Stimulated activated naive CD8-positive, alpha-beta T cell treated with anti-CD3 and anti-CD28 coated beads, Interleukin-15, Interleukin-2, amounts not matched to agents 100 ng/mL and 50 ng/mL, for 24 hours (primary cell): ENCODE results near the gene KCNK18.
A peak's percentile ranks its signal among the peaks of the same experiment; 100 is the strongest.
"Not testable (repeated sequence)": the region's sequence is repeated elsewhere in the genome, so short reads cannot be mapped to it uniquely, and the experiment has no call there.

ENCODE experiments used
- H3K27ac Mint-ChIP-seq: one replicate; pipeline ENCODE4 v1.8.0; 2021; ENCODE audit warnings: mild to moderate bottlenecking, mixed read lengths
- H3K27me3 Mint-ChIP-seq: one replicate; pipeline ENCODE4 v1.8.0; 2021; ENCODE audit warnings: mixed read lengths
- H3K36me3 Mint-ChIP-seq: one replicate; pipeline ENCODE4 v1.8.0; 2021; ENCODE audit warnings: low read depth, mixed read lengths
- H3K4me1 Mint-ChIP-seq: one replicate; pipeline ENCODE4 v1.8.0; 2021; ENCODE audit warnings: low read depth, mixed read lengths
- H3K4me3 Mint-ChIP-seq: one replicate; pipeline ENCODE4 v1.8.0; 2021; ENCODE audit warnings: mild to moderate bottlenecking, mixed read lengths
- H3K9me3 Mint-ChIP-seq: one replicate; pipeline ENCODE4 v1.8.0; 2021; ENCODE audit warnings: mixed read lengths

The KCNK18 gene

GRCh38 chr10:117166418-117167345 is 30.6 kb upstream of the KCNK18 start:
- Mint-ChIP-seq H3K27me3 (peaks cover 81% of the 10 kb centered on the region), H3K4me3 (no peak overlapping the region), H3K4me1 (peaks cover 44% of the 10 kb centered on the region), H3K36me3 (no peaks in the 10 kb centered on the region), H3K9me3 (no peaks in the 10 kb centered on the region), H3K27ac (no peak overlapping the region)

GRCh38 chr10:117167346-117167788 is 29.9 kb upstream of the KCNK18 start:
- Mint-ChIP-seq H3K4me3 (no peak overlapping the region), H3K27me3 (peaks cover 81% of the 10 kb centered on the region), H3K4me1 (peaks cover 40% of the 10 kb centered on the region), H3K9me3 (no peaks in the 10 kb centered on the region), H3K36me3 (no peaks in the 10 kb centered on the region), H3K27ac (no peak overlapping the region)

DNA sequence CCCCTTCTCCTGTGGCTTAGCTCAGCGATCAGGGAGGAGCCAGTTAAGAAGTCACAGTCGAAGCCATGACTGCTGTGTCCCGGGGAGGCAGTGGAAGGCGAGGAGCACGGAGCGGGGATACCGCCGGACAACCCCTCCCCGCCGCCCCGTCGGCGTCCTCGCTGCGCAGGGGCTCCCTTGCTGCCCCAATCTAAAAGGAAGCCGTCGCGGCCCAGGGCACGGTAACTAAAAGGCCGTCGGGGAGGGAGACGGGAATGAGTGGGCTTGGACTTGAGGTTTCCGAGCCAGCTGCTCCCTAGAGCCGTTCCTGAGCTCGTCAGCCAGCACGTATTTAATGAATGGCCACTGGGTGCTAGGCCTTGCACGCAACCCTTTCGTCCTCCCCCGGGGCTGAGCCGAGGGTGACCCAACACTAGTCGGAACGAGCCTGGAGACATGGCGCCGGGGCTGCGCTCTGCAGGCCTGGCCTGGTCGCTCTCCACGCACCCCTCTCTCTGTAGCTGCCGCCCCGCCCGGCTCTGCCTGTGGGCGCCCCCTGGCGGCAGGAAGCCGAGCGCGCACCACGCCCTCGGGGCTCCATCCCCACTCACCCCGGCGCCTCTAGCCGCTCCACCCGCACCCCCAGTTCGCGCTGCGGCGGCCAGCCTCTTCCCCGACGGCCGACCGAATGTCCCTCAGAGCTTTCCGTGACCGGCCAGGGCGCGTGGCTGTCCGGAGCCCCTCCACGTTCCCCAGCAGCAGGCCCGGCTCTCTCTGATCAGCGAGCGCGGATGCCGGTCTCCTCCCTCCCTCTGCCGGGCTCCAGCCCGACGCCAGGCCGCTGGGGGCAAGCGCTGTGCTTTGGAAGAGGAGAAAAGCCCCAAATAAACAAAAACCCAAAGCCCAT is 29.3 kb upstream of the KCNK18 start:
- no peak overlapping the region for H3K27ac Mint-ChIP-seq
- peaks cover 81% of the 10 kb centered on the region for H3K27me3 Mint-ChIP-seq
- peaks cover 37% of the 10 kb centered on the region for H3K4me1 Mint-ChIP-seq
- H3K36me3 Mint-ChIP-seq: no peaks in the 10 kb centered on the region
- H3K9me3 Mint-ChIP-seq: no peaks in the 10 kb centered on the region
- H3K4me3 Mint-ChIP-seq: peak overlapping the region; percentile 49

DNA sequence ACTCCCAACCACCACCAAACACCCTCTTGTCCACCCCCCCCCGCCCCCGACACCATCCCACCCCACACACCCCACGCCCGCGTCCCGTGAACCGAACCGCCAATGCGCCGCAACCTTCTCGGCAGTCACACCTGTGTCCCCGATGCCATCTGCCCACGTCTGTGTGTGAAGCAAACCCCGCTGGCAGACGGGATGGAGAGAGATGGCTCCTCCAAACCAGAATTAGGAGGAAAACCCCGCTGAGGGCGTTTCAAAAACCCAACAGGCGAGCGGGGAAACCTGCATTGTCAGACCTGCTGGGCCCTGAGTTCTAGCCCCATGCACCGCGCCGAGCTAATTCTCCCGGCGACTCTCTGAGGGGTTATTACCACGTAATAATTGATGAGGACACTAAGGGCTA is 28.6 kb upstream of the KCNK18 start:
- peaks cover 37% of the 10 kb centered on the region for H3K4me1 Mint-ChIP-seq
- H3K27ac Mint-ChIP-seq: no peak overlapping the region
- no peaks in the 10 kb centered on the region for H3K36me3 Mint-ChIP-seq
- H3K27me3 Mint-ChIP-seq: peaks cover 78% of the 10 kb centered on the region
- H3K4me3 Mint-ChIP-seq: no peak overlapping the region
- no peaks in the 10 kb centered on the region for H3K9me3 Mint-ChIP-seq

- peaks cover 34% of the 10 kb centered on the region for H3K4me1 Mint-ChIP-seq
- no peaks in the 10 kb centered on the region for H3K36me3 Mint-ChIP-seq
- H3K27me3 Mint-ChIP-seq: peaks cover 71% of the 10 kb centered on the region
- H3K27ac Mint-ChIP-seq: no peak overlapping the region
- H3K4me3 Mint-ChIP-seq: no peak overlapping the region
- no peaks in the 10 kb centered on the region for H3K9me3 Mint-ChIP-seq
These were observed 27.8 kb upstream of the KCNK18 start for GRCh38 chr10:117169480-117169879.

DNA sequence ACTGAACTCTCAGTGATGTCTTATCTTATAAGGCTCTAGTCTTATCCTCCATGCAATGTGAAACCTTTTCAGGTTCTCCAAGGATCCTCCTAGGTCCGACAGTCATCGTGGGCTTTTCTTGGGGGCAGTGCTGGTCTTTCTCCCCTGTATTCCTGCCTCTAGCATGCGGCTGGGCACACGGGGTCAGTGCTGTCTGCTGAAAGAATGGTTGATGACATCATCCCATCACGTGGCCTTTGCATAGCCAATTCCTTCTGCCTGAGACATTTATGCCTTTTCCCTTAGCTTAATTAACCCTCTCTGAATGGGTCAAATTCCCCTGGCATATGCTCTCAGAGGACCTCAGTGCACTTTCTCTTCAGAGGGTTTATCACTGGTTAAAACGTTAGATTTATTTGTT is 27.0 kb upstream of the KCNK18 start:
- Mint-ChIP-seq H3K27me3 (peaks cover 63% of the 10 kb centered on the region), H3K9me3 (no peaks in the 10 kb centered on the region), H3K36me3 (no peaks in the 10 kb centered on the region), H3K4me3 (no peak overlapping the region), H3K27ac (no peak overlapping the region), H3K4me1 (peaks cover 35% of the 10 kb centered on the region)

- H3K36me3 Mint-ChIP-seq: no peaks in the 10 kb centered on the region
- H3K4me3 Mint-ChIP-seq: peak overlapping the region; percentile 82
- no peaks in the 10 kb centered on the region for H3K9me3 Mint-ChIP-seq
- peaks cover 36% of the 10 kb centered on the region for H3K27me3 Mint-ChIP-seq
- peak overlapping the region; percentile 63 for H3K27ac Mint-ChIP-seq
- H3K4me1 Mint-ChIP-seq: peaks cover 19% of the 10 kb centered on the region
These were observed 22.7 kb upstream of the KCNK18 start for GRCh38 chr10:117174439-117175214.

- Mint-ChIP-seq H3K36me3 (no peaks in the 10 kb centered on the region), H3K4me1 (peaks cover 19% of the 10 kb centered on the region), H3K27me3 (peaks cover 35% of the 10 kb centered on the region), H3K27ac (peak overlapping the region; percentile 63), H3K4me3 (peak overlapping the region; percentile 82), H3K9me3 (no peaks in the 10 kb centered on the region)
These were observed 21.9 kb upstream of the KCNK18 start for GRCh38 chr10:117175215-117175900.

GRCh38 chr10:117175901-117176534 is 21.3 kb upstream of the KCNK18 start:
- H3K4me3 Mint-ChIP-seq: peak overlapping the region; percentile 82
- H3K4me1 Mint-ChIP-seq: peaks cover 19% of the 10 kb centered on the region
- peaks cover 35% of the 10 kb centered on the region for H3K27me3 Mint-ChIP-seq
- no peaks in the 10 kb centered on the region for H3K36me3 Mint-ChIP-seq
- no peaks in the 10 kb centered on the region for H3K9me3 Mint-ChIP-seq
- H3K27ac Mint-ChIP-seq: no peak overlapping the region

DNA sequence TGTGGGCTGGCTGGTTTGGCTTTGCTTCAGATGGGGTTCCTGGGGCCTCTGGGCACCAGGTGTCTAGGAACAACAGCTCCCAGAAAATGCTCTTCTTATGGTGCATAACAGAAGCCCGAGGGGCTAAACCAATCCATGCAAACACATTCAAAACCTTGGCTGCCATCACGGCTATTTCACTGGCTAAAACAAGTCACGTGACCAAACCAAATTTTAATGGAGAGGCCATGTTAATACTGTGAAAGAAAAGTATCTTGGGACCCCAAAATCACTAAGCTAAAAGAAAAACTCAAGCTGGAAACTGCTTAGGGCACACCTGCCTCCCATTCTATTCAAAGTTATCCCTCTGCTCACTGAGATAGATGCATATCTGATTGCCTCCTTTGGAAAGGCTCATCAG is 19.1 kb upstream of the KCNK18 start:
- no peaks in the 10 kb centered on the region for H3K36me3 Mint-ChIP-seq
- peaks cover 19% of the 10 kb centered on the region for H3K4me1 Mint-ChIP-seq
- H3K27me3 Mint-ChIP-seq: peaks cover 18% of the 10 kb centered on the region
- H3K27ac Mint-ChIP-seq: no peak overlapping the region
- H3K9me3 Mint-ChIP-seq: no peaks in the 10 kb centered on the region
- no peak overlapping the region for H3K4me3 Mint-ChIP-seq

- H3K4me1 Mint-ChIP-seq: no peaks in the 10 kb centered on the region
- peaks cover 8% of the 10 kb centered on the region for H3K9me3 Mint-ChIP-seq
- H3K27ac Mint-ChIP-seq: no peak overlapping the region
- peaks cover 23% of the 10 kb centered on the region for H3K27me3 Mint-ChIP-seq
- no peaks in the 10 kb centered on the region for H3K36me3 Mint-ChIP-seq
- H3K4me3 Mint-ChIP-seq: no peak overlapping the region
These were observed 13.0 kb upstream of the KCNK18 start for GRCh38 chr10:117184296-117184695.

GRCh38 chr10:117184821-117185220 is 12.5 kb upstream of the KCNK18 start:
- Mint-ChIP-seq H3K36me3 (no peaks in the 10 kb centered on the region), H3K4me1 (no peaks in the 10 kb centered on the region), H3K9me3 (peaks cover 8% of the 10 kb centered on the region), H3K4me3 (no peak overlapping the region), H3K27me3 (peaks cover 26% of the 10 kb centered on the region), H3K27ac (no peak overlapping the region)

DNA sequence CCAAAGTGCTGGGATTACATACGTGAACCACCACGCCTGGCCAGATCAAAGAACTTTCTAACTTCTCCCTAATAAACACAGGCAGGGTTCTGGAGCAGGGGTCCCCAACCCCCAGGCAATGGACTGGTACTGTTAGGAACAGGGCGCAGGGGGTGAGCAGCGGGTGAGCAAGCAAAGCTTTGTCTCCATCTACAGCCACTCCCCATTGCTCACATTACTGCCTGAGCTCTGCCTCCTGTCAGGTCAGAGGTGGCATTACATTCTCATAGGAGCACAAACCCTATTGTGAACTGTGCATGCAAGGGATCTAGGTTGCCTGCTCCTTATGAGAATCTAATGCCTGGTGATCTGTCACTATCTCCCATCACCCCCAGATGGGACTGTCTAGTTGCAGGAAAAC is 11.5 kb upstream of the KCNK18 start:
- H3K27ac Mint-ChIP-seq, H3K9me3 Mint-ChIP-seq, H3K4me1 Mint-ChIP-seq, H3K36me3 Mint-ChIP-seq, H3K4me3 Mint-ChIP-seq: not testable (repeated sequence)
- H3K27me3 Mint-ChIP-seq: peaks cover 17% of the 10 kb centered on the region
